NCI-H1092 (cell line): ENCODE results near the gene P2RX4.
"Not testable (repeated sequence)": the region's sequence is repeated elsewhere in the genome, so short reads cannot be mapped to it uniquely, and the experiment has no call there.

Experiments used
- DNase-seq: peaks from one replicate; lab custom pipeline; 2025; lab: John Stamatoyannopoulos, UW

P2RX4 gene

DNA sequence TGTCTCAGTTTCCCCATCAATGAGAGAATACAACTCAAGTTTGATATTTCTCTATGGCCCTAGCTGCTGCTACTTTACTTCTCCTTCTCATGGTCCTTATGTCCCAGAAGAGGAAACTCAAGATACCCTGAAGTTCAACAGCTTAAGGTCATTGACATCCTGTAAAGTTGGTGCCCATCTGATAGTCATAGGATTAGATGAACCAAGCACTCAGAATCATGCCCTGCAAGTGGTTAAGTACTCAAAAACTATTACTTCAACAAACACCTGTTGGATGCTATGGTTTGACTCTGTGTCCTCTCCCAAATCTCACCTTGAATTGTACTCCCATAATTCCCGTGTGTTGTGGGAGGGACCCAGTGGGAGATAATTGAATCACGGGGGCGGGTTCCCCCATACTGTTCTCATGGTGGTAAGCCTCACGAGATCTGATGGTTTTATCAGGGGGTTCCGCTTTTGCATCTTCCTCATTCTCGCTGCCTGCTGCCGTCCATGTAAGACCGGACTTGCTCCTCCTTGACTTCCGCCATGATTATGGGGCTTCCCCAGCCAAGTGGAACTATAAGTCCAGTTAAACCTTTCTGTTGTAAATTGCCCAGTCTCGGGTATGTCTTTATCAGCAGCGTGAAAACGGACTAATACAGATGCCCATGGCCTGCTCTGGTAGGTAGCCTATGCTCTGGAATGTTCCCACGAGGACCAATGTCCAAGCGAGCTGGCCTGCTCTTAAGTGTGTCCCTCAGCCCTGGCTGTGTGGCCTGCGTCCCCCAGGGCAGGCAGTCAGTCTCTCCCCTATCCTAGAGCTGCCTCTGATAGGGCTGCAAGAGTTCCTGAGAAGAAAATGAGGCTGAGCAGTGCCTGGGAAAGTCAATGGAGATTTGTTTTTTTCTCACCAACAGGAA is 68.5 kb downstream of the P2RX4 start:
- no peak for DNase-seq

DNA sequence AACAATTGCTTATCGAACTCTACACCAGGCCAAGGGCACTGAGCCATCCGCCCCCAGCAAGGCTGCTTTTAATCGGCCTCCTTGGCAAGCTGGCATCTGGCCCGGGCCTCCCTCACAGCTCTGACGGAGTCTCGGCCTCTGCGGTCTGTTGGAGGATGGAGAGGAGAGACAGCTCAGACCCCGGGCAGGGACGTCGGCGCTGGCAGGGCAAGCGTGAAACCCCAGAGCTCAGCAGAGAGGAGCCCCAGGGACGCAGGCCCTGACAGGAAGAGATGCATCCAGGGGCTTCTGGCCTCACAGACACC is 69.1 kb downstream of the P2RX4 start:
- no peak for DNase-seq

DNA sequence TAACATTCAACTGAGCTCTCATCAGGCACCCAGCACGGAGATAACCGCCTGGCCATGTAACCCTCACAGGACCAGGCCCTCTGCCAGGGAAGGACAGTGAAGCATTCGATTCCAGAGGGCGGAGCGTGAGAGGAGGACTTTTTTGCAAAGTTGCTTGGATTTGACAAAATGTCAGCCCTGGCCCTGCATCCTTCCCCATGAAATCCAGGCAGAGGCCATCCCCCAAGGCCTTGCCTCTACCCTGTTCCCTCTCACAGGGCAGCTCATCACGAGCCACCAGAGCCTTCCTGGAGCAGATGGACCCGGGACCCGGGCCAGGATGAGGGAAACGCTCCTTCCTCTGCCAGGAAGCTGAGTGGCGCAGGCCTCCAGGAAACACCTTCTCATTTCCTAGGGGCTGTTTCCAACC is 69.6 kb downstream of the P2RX4 start:
- no peak for DNase-seq

DNA sequence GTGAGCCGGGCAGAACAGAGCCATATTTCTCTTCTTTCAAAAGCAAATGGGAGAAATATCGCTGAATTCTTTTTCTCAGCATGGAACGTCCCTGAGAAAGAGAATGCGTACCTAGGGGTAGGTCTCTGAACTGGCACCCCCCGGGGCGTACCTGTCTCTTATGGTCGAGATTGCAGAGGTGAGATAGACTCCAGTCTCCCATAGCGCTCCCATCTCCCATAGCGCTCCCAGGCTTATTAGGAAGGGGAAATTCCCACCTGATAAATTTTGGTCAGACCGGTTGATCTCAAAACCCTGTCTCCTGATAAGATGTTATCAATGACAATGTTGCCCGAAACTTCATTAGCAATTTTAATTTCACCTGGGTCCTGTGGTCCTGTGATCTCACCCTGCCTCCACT is 70.6 kb downstream of the P2RX4 start:
- not testable (repeated sequence) for DNase-seq

DNA sequence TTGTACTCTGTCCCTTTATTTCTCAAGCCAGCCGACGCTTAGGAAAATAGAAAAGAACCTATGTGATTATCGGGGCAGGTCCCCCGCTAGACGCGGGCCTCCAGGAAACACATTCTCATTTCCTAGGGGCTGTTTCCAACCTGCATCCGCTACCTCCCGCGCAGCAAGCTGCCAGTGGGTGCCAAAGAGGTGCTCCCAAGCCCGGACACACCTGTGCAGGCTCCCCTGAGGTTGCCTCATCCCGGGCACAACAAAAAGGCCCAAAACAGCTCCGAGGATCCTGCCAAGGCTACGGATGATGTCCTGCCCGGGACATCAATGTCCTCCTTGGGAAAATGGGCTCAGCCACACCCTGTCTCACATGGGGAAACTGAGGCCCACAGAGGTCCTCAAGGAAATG is 71.2 kb downstream of the P2RX4 start:
- not testable (repeated sequence) for DNase-seq

DNA sequence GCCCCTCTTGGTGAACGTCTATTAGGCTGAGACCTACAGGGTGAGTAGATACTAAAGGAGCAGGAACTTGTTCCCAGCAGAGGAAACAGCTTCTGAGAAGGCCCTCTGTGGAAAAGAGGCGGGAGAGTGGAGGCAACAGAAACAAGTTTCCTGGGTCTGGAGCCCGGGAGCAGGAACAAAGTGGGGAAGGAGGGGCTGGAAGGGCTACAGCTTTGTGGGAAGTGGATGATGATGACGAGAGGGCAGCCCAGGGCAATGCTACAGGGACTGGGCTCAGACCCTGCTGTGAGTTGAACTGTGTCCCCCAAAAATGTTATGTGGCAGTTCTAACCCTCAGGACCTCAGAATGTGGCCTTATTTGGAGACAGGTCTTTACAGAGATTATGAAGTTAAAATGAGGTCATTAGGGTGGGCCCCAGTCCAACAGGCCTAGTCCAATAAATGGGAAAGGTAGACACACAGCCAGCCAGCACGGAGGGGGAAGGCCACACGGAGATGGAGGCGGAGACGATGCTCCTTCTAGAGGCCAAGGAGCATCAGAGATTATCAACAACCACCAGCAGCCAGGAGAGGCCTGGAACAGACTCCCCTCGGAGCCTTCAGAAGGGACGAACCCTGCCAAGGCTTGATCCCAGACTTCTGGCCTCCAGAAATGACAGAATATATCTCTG is 72.3 kb downstream of the P2RX4 start:
- DNase-seq: no peak

DNA sequence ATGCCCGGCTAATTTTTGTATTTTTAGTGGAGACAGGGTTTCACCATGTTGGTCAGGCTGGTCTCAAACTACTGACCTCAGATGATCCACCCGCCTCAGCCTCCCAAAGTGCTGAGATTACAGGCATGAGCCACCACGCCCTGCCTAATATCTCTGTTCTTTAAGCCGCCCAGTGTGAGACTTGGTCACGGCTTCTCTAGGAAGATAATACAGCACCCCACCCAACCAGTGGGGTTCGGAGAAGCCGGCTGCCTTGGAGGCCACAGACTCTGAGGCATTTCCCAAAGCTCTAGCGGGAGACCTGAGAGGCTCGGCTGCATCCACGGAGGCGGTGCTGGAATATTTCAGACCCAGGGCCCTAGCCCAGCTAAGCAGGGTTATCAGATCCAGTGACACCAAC is 73.0 kb downstream of the P2RX4 start:
- not testable (repeated sequence) for DNase-seq

DNA sequence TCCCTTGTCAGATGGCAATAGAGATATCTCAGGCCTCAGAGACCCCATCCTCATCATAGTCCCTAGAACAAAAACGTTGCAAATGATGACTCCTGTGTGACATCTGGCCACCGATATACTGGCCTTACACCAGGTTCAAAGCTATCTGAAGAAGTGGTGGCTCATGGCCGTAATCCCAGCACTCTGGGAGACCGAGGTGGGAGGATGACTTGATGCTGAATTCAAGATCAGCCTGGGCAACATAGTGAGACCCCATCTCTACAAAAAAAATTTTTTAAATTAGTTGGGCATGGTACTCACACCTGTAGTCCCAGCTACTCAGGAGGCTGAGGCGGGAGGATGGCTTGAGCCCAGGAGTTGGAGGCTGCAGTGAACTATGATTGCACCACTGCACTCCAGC is 73.5 kb downstream of the P2RX4 start:
- DNase-seq: no peak
